DOHH2 (cell line): ENCODE data around the gene LCMT1.

Experiments
- H3F3A ChIP-seq: fragments of 200-600 bp; sonication (generic), shearing (Covaris generic); 2 replicates; pipeline ENCODE4 v1.6.0; 2016; ENCODE audit warnings: antibody characterized with exemption, mild to moderate bottlenecking; ENCODE audit not compliant: control insufficient read depth, insufficient read depth
- H3K27ac ChIP-seq: fragments of 200-600 bp; sonication (generic); 2 replicates; pipeline ENCODE4 v1.5.1; 2014; ENCODE audit warnings: low read depth, mild to moderate bottlenecking, low read length, moderate library complexity
- H3K27me3 ChIP-seq: fragments of 200-600 bp; sonication (generic); 2 replicates; pipeline ENCODE4 v1.6.1; 2014; ENCODE audit warnings: mild to moderate bottlenecking, low read length, mixed read lengths; ENCODE audit not compliant: control insufficient read depth
- H3K36me3 ChIP-seq: fragments of 200-600 bp; sonication (generic); 2 replicates; pipeline ENCODE4 v1.6.1; 2014; ENCODE audit warnings: mild to moderate bottlenecking, low read length, moderate library complexity, mixed read lengths; ENCODE audit not compliant: control insufficient read depth
- H3K4me1 ChIP-seq: fragments of 200-600 bp; sonication (generic); 2 replicates; pipeline ENCODE4 v1.6.1; 2014; ENCODE audit warnings: mild to moderate bottlenecking, low read length, mixed read lengths; ENCODE audit not compliant: control insufficient read depth
- H3K4me2 ChIP-seq: fragments of 200-600 bp; sonication (generic); 2 replicates; pipeline ENCODE4 v1.6.0; 2014; ENCODE audit warnings: mild to moderate bottlenecking, low read length, moderate library complexity
- H3K4me3 ChIP-seq: fragments of 200-600 bp; sonication (generic); 2 replicates; pipeline ENCODE4 v1.5.1; 2014; ENCODE audit warnings: mild to moderate bottlenecking, low read length, mixed read lengths
- H3K79me2 ChIP-seq: fragments of 200-600 bp; sonication (generic); 2 replicates; pipeline ENCODE4 v1.6.1; 2014; ENCODE audit warnings: mild to moderate bottlenecking, low read length, mixed read lengths; ENCODE audit not compliant: control insufficient read depth
- H3K9me2 ChIP-seq: fragments of 200-600 bp; sonication (generic); replicated peaks from 2 replicates; pipeline ENCODE4 v1.6.1; 2014; ENCODE audit warnings: mild to moderate bottlenecking, low read length, mixed read lengths; ENCODE audit not compliant: control insufficient read depth
- H3K9me3 ChIP-seq: fragments of 200-600 bp; sonication (generic); 2 replicates; pipeline ENCODE4 v1.6.1; 2014; ENCODE audit warnings: antibody characterized with exemption, low read length, mixed read lengths; ENCODE audit not compliant: control insufficient read depth, insufficient read depth
- H4K20me1 ChIP-seq: fragments of 200-600 bp; sonication (generic); 2 replicates; pipeline ENCODE4 v1.6.0; 2014; ENCODE audit warnings: low read depth, mild to moderate bottlenecking, antibody characterized with exemption, low read length, moderate library complexity; ENCODE audit not compliant: control insufficient read depth, insufficient read depth
- CTCF ChIP-seq: fragments of 200-600 bp; sonication (generic); IDR thresholded peaks from one replicate; pipeline ENCODE4 v1.5.1; 2014; ENCODE audit warnings: antibody characterized with exemption, mild to moderate bottlenecking, low read depth, low read length; ENCODE audit not compliant: poor library complexity, severe bottlenecking
- EZH2phosphoT487 ChIP-seq: fragments of 200-600 bp; sonication (generic); IDR thresholded peaks from 2 replicates; pipeline ENCODE4 v1.6.1; 2017; ENCODE audit warnings: borderline replicate concordance, mild to moderate bottlenecking, antibody characterized with exemption, low read length, moderate library complexity, mixed read lengths

Gene LCMT1

GRCh38 chr16:25157271-25157875 lies 45.8 kb downstream of the LCMT1 start:
- Histone ChIP-seq H3K27me3 (no peaks in the 10 kb centered on the region), H3K27ac (no peak overlapping the region), H3K36me3 (peaks cover 4% of the 10 kb centered on the region), H3K9me3 (no peaks in the 10 kb centered on the region), H3K4me2 (no peak overlapping the region), H3F3A (no peaks in the 10 kb centered on the region), H4K20me1 (no peaks in the 10 kb centered on the region), H3K4me1 (no peaks in the 10 kb centered on the region), H3K4me3 (no peak overlapping the region), H3K9me2 (no peaks in the 10 kb centered on the region), H3K79me2 (no peaks in the 10 kb centered on the region)
- TF ChIP-seq CTCF (no peak), EZH2phosphoT487 (no peak)

- H3K36me3 ChIP-seq: peaks cover 4% of the 10 kb centered on the region
- H3K4me3 ChIP-seq: no peak overlapping the region
- H3K9me3 ChIP-seq: no peaks in the 10 kb centered on the region
- TF ChIP-seq EZH2phosphoT487 (no peak), CTCF (no peak)
- H3K79me2 ChIP-seq: no peaks in the 10 kb centered on the region
- H3K27ac ChIP-seq: no peak overlapping the region
- no peaks in the 10 kb centered on the region for H4K20me1 ChIP-seq
- no peaks in the 10 kb centered on the region for H3F3A ChIP-seq
- H3K4me2 ChIP-seq: no peak overlapping the region
- H3K4me1 ChIP-seq: no peaks in the 10 kb centered on the region
- no peaks in the 10 kb centered on the region for H3K27me3 ChIP-seq
- no peaks in the 10 kb centered on the region for H3K9me2 ChIP-seq
Measured at GRCh38 chr16:25158401-25158800, 46.9 kb downstream of the LCMT1 start.

- H3K4me2 ChIP-seq: no peak overlapping the region
- H3K4me1 ChIP-seq: no peaks in the 10 kb centered on the region
- H3F3A ChIP-seq: no peaks in the 10 kb centered on the region
- H3K9me2 ChIP-seq: no peaks in the 10 kb centered on the region
- no peak overlapping the region for H3K4me3 ChIP-seq
- H3K27ac ChIP-seq: no peak overlapping the region
- TF ChIP-seq CTCF: no peak
- no peak for TF ChIP-seq EZH2phosphoT487
- no peaks in the 10 kb centered on the region for H4K20me1 ChIP-seq
- H3K79me2 ChIP-seq: no peaks in the 10 kb centered on the region
- H3K27me3 ChIP-seq: no peaks in the 10 kb centered on the region
- peaks cover 4% of the 10 kb centered on the region for H3K36me3 ChIP-seq
- H3K9me3 ChIP-seq: no peaks in the 10 kb centered on the region
Measured at GRCh38 chr16:25161753-25162367, 50.3 kb downstream of the LCMT1 start.
